Kidney epithelial cell (primary cell): ENCODE data around the gene ICE1. TPM values are rescaled to one million over a fixed set of nuclear protein-coding genes. Genes with fewer than 3 reads are reported as not detected.

ENCODE experiments used
- DNase-seq: peaks from one replicate; pipeline ENCODE4 v3.0.0-alpha.2; 2010; ENCODE audit warnings: low read depth
- H3K27me3 ChIP-seq: 2 replicates; pipeline ENCODE4 v1.6.0; 2011; ENCODE audit warnings: low read length; ENCODE audit not compliant: control insufficient read depth, insufficient read depth
- H3K36me3 ChIP-seq: 2 replicates; pipeline ENCODE4 v1.5.1; 2011; ENCODE audit warnings: low read length; ENCODE audit not compliant: control insufficient read depth, insufficient read depth
- H3K4me3 ChIP-seq: 2 replicates; pipeline ENCODE4 v1.5.1; 2011; ENCODE audit warnings: low read depth, mild to moderate bottlenecking, control low read depth, low read length
- CTCF ChIP-seq: IDR thresholded peaks from 2 replicates; pipeline ENCODE4 v1.5.1; 2011; ENCODE audit warnings: mild to moderate bottlenecking, moderate library complexity, low read length, control low read depth, inconsistent platforms; ENCODE audit not compliant: insufficient read depth, poor library complexity, severe bottlenecking
- total RNA-seq: library from RNA; depleted of rRNA; stranded (reverse); fragments of >200 nt; gene quantifications from 2 replicates; pipeline ENCODE4 v1.2.3, GENCODE V29; 2015

Gene ICE1
- total RNA-seq, 1 donor from 2014 or later: 30.5 TPM

GRCh38 chr5:5494489-5495402, 72.3 kb downstream of the ICE1 start:
- no peak for TF ChIP-seq CTCF
- H3K36me3 ChIP-seq: no peaks in the 10 kb centered on the region
- DNase-seq: no peak

GRCh38 chr5:5497152-5497788, 74.8 kb downstream of the ICE1 start:
- Histone ChIP-seq H3K4me3 (no peak overlapping the region), H3K27me3 (peaks cover 5% of the 10 kb centered on the region), H3K36me3 (no peaks in the 10 kb centered on the region)
- no peak for DNase-seq
- peak; percentile 82 for TF ChIP-seq CTCF

More at GRCh38 chr5:5494489-5495402, 72.3 kb downstream of the ICE1 start:
- Histone ChIP-seq H3K4me3 (no peak overlapping the region), H3K27me3 (peaks cover 5% of the 10 kb centered on the region)

GRCh38 chr5:5499442-5499841, 77.0 kb downstream of the ICE1 start:
- no peak for DNase-seq
- no peak for TF ChIP-seq CTCF
- Histone ChIP-seq H3K27me3 (peaks cover 5% of the 10 kb centered on the region), H3K36me3 (no peaks in the 10 kb centered on the region), H3K4me3 (no peak overlapping the region)

GRCh38 chr5:5504325-5504724, 81.8 kb downstream of the ICE1 start:
- Histone ChIP-seq H3K36me3 (no peaks in the 10 kb centered on the region), H3K27me3 (no peaks in the 10 kb centered on the region), H3K4me3 (no peak overlapping the region)
- no peak for DNase-seq
- no peak for TF ChIP-seq CTCF

- no peak for DNase-seq
- Histone ChIP-seq H3K27me3 (no peaks in the 10 kb centered on the region), H3K4me3 (no peak overlapping the region), H3K36me3 (no peaks in the 10 kb centered on the region)
- no peak for TF ChIP-seq CTCF
These were observed 83.3 kb downstream of the ICE1 start for GRCh38 chr5:5505815-5506214.
